HL-60/S4 treated with phorbol 12-myristate 13-acetate at 8.2 ng/mL for 4 days and 3 days (cell line): ENCODE results near the gene ANKRD2.
"Not testable (repeated sequence)": the region's sequence is repeated elsewhere in the genome, so short reads cannot be mapped to it uniquely, and the experiment has no call there.

Source experiments
- in situ Hi-C: fragments of 300-500 bp; cut with MboI; formaldehyde crosslinking; loops from 2 replicates; pipeline ENCODE4 v1.15.0; 2022; ENCODE audit warnings: low sequenced_read_pairs

Gene ANKRD2

GRCh38 chr10:97546456-97547270, 25.9 kb upstream of the ANKRD2 start:
- in situ Hi-C loops = no loop called here

- in situ Hi-C loops = no loop called here
Measured at GRCh38 chr10:97547271-97547600, 25.3 kb upstream of the ANKRD2 start.

- in situ Hi-C loops = no loop called here
Measured at GRCh38 chr10:97547962-97548361, 24.6 kb upstream of the ANKRD2 start.

- in situ Hi-C loops = no loop called here
Measured at GRCh38 chr10:97548828-97549455, 23.6 kb upstream of the ANKRD2 start.

- in situ Hi-C loops = no loop called here
Measured at GRCh38 chr10:97549587-97550322, 22.8 kb upstream of the ANKRD2 start.

GRCh38 chr10:97550336-97551149, 22.0 kb upstream of the ANKRD2 start:
- in situ Hi-C loops = no loop called here

- in situ Hi-C loops = no loop called here
Measured at GRCh38 chr10:97551271-97551670, 21.3 kb upstream of the ANKRD2 start.

- in situ Hi-C loops = no loop called here
Measured at GRCh38 chr10:97553575-97554031, 19.0 kb upstream of the ANKRD2 start.

- in situ Hi-C loops = not testable (repeated sequence)
Measured at GRCh38 chr10:97554336-97554735, 18.2 kb upstream of the ANKRD2 start.

GRCh38 chr10:97555541-97555940, 17.0 kb upstream of the ANKRD2 start:
- in situ Hi-C loops = not testable (repeated sequence)

- in situ Hi-C loops = not testable (repeated sequence)
Measured at GRCh38 chr10:97560731-97561381, 11.7 kb upstream of the ANKRD2 start.

- in situ Hi-C loops = not testable (repeated sequence)
Measured at GRCh38 chr10:97561386-97562077, 11.0 kb upstream of the ANKRD2 start.

GRCh38 chr10:97562329-97562728, 10.2 kb upstream of the ANKRD2 start:
- in situ Hi-C loops = not testable (repeated sequence)

- in situ Hi-C loops = no loop called here
Measured at GRCh38 chr10:97563337-97563736, 9.2 kb upstream of the ANKRD2 start.

- in situ Hi-C loops = no loop called here
Measured at GRCh38 chr10:97564776-97565175, 7.8 kb upstream of the ANKRD2 start.

- in situ Hi-C loops = no loop called here
Measured at GRCh38 chr10:97566336-97566996, 6.1 kb upstream of the ANKRD2 start.

- in situ Hi-C loops = no loop called here
Measured at GRCh38 chr10:97567891-97568290, 4.7 kb upstream of the ANKRD2 start.

- in situ Hi-C loops = no loop called here
Measured at GRCh38 chr10:97570146-97570788, 2.3 kb upstream of the ANKRD2 start.
